HG03439 (cell line): ENCODE results near the gene RNPEP.
A peak's percentile ranks its signal among the peaks of the same experiment; 100 is the strongest.
"Not testable (repeated sequence)": the region's sequence is repeated elsewhere in the genome, so short reads cannot be mapped to it uniquely, and the experiment has no call there.

ENCODE experiments used
- ATAC-seq: cut with Tn5 transposase; IDR thresholded peaks from one replicate; pipeline ENCODE4 v1.9.1; 2021; ENCODE audit warnings: mild to moderate bottlenecking, moderate library complexity; ENCODE audit not compliant: unreplicated experiment

The RNPEP gene

DNA sequence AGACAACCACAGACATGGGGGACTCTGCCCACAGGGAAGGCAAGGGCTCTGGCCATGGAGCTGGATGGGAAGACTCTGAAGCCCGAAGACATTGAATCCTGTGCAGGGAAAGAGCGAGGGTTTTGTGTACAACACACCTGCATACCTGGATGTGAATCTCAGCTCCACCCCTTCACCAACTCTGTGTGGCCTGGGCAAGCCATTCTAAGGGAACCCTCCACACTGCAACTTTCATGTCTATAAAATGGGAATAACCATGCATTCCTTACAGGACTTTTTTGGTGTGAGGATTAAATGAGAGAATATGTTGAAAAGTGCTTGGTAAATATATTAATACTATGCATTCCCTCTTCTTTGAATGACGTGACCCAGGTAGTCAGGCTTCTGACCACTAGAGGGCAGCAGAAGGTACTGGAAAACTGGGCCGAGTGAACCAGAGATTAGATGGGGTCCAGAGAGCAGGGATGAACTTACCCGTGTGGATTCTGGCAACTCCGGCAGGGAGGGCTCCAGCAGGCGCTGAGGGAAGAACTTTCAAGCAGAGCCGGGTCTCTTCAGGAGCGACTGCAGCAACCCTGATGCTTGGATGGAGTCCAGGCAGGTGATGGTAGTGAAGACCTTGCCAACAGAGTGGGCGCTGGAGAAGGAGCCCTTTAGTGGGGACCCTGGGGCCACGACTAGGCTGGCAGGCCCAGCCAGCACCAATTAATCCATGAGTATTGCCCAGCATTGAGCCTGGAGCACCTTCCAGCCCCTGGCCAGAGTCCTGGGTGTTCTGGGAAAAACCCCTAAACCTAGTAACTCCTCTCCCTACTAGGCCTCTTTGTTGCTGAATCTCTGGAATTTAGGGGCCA, 27.1 kb downstream of the RNPEP start:
- no peak for ATAC-seq

DNA sequence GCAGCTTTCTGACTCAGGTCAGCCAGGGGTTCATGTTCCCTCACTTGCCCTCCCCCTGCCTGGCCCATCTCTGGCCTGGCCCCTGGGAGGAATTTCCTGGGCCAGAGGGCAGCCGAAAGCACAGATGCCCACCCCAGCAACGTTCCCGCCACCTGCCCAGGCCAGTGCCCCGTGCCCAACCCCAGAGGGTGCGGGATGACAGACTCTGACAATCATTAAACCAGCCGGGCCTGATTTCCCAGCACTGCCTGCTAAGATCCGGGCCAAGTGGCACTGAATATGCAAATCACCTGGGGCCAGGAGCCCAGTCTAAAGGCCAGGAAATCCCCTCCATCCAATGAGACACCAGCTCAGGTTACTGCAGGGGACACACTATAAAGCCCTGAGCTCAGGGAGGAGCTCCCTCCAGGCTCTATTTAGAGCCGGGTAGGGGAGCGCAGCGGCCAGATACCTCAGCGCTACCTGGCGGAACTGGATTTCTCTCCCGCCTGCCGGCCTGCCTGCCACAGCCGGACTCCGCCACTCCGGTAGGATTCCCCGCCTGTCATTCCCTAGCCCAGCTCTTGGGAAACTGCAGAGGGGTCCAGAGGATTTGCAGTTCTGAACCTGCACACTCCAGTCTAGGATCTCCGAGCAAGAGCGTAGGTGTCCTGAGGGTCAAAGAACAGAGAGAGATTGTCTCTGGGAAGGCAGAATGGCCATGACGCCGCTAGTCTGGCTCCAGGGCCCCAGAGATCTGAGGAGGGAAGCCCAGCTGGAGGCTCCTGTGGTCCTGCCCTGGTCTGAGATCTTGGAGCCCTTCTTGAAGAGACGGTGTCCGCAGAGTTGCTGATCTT, 27.9 kb downstream of the RNPEP start, which contains the start of gene ELF3:
ELF3 (plus strand) TSS at position 408 of the 836 bp plus-strand sequence. CDS start 550 bp downstream, outside the sequence.
- peak; percentile 73 for ATAC-seq

DNA sequence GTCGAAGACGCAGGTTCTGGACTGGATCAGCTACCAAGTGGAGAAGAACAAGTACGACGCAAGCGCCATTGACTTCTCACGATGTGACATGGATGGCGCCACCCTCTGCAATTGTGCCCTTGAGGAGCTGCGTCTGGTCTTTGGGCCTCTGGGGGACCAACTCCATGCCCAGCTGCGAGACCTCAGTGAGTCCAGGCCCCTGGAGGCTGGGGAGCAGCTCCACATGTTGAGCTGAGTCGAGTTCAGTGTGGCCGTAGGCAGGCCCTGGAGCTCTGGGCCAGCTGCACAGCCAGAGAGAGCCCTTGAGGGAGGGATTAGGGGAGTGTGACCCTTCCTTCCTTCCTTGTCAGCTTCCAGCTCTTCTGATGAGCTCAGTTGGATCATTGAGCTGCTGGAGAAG, 29.5 kb downstream of the RNPEP start:
- no peak for ATAC-seq

DNA sequence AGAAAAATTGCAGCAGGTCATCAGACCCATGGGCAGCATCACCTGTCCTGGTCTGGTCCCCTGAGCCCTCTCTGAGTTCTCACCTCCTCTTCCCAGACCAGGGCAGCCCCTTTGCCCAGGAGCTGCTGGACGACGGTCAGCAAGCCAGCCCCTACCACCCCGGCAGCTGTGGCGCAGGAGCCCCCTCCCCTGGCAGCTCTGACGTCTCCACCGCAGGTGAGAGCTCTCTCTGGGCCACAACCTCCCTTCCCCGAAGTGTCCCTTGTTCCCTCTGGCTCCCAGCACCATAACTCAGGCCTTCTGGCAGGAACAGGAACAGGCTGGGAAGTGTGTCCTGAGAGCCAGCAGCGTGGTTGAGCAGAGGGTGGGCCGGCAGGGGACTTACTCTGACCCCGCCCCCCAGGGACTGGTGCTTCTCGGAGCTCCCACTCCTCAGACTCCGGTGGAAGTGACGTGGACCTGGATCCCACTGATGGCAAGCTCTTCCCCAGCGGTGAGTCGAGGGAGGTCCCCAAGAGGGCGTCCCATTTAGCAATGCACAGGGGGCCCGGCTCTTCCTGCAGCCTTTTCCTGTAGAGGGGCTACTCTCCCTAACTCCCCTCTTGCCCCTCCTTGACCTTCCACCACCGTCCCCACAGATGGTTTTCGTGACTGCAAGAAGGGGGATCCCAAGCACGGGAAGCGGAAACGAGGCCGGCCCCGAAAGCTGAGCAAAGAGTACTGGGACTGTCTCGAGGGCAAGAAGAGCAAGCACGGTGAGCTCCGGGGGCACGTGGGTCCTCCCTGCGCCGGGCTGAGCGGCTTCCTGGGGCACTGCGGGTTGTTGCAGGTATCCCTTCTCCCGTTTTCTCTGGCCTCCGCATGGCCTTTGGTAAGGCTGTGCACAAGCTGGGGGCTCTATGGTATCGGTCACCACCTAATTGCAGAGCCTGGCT, 30.4 kb downstream of the RNPEP start:
- ATAC-seq = no peak

DNA sequence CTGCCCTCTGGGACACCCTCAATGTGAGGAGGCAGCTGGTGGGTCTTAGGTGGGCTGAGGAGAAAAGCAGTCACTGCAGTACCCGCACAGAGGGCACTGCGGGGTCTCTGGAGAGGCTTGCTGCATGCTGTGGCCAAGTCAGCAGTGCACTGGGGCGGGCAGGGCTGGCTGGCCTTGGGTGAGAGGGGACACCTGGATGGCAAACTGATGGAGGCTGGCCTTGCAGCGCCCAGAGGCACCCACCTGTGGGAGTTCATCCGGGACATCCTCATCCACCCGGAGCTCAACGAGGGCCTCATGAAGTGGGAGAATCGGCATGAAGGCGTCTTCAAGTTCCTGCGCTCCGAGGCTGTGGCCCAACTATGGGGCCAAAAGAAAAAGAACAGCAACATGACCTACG, 31.2 kb downstream of the RNPEP start:
- no peak for ATAC-seq

DNA sequence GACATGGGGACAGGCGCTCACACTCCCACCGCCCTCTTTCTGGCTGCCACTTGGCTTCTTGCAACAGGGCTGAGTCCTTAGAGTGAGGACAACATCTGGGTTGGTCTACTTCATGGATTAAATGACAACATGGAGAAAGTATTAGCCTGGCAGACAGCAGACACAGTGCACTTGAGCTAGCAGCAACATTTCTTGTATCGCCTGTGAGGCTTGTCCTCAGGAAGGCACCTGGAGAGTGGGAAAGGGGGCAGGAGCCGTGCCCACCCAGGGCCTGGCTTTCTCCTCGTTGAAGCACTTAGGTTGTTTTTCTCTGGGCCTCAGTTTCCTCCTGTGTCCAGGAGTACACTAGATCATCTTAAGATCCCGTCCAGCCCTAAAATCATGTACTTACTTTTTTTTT, 31.6 kb downstream of the RNPEP start:
- ATAC-seq = no peak

DNA sequence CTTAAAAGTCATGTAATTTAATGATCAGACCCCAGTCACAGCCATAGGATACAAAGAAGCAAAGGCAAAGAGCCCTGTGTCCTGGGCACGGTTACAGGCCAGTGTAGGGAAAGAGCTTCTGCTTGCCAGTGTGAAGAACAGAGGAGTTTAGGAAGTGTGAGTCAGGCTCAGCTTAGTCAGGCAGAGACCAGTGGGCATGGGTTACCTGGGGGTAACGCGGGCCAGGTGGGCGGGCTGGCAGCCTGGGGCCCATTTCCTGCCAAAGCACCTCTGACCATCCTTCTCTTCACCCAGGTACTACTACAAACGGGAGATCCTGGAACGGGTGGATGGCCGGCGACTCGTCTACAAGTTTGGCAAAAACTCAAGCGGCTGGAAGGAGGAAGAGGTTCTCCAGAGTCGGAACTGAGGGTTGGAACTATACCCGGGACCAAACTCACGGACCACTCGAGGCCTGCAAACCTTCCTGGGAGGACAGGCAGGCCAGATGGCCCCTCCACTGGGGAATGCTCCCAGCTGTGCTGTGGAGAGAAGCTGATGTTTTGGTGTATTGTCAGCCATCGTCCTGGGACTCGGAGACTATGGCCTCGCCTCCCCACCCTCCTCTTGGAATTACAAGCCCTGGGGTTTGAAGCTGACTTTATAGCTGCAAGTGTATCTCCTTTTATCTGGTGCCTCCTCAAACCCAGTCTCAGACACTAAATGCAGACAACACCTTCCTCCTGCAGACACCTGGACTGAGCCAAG, 32.6 kb downstream of the RNPEP start:
- ATAC-seq = no peak

DNA sequence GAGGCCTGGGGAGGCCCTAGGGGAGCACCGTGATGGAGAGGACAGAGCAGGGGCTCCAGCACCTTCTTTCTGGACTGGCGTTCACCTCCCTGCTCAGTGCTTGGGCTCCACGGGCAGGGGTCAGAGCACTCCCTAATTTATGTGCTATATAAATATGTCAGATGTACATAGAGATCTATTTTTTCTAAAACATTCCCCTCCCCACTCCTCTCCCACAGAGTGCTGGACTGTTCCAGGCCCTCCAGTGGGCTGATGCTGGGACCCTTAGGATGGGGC, 33.2 kb downstream of the RNPEP start:
- no peak for ATAC-seq

DNA sequence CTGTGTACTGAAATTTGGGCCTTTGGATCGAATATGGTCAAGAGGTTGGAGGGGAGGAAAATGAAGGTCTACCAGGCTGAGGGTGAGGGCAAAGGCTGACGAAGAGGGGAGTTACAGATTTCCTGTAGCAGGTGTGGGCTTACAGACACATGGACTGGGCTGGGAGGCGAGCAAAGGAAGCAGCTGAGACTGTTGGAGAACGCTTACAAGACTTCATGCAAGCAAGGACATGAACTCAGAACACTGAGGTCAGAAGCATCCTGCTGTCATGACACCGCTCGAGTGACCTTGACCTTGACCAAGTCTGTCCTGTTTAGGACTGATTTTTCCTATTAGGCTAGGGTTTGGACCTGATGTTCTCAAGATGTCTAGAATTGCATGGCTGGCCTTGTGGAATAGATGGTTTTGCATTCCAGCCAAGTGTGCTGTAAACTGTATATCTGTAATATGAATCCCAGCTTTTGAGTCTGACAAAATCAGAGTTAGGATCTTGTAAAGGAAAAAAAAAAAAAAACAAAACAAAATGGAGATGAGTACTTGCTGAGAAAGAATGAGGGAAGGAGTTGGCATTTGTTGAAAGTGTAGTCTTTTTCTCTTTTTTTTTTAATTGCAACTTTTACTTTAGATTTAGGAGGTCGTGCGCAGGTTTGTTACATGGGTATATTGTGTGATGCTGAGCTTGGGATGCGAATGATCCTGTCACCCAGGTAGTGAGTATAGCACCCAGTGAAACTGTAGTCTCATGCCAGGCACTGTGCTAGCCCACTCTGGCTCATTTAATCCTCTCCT, 33.8 kb downstream of the RNPEP start:
- ATAC-seq = no peak

DNA sequence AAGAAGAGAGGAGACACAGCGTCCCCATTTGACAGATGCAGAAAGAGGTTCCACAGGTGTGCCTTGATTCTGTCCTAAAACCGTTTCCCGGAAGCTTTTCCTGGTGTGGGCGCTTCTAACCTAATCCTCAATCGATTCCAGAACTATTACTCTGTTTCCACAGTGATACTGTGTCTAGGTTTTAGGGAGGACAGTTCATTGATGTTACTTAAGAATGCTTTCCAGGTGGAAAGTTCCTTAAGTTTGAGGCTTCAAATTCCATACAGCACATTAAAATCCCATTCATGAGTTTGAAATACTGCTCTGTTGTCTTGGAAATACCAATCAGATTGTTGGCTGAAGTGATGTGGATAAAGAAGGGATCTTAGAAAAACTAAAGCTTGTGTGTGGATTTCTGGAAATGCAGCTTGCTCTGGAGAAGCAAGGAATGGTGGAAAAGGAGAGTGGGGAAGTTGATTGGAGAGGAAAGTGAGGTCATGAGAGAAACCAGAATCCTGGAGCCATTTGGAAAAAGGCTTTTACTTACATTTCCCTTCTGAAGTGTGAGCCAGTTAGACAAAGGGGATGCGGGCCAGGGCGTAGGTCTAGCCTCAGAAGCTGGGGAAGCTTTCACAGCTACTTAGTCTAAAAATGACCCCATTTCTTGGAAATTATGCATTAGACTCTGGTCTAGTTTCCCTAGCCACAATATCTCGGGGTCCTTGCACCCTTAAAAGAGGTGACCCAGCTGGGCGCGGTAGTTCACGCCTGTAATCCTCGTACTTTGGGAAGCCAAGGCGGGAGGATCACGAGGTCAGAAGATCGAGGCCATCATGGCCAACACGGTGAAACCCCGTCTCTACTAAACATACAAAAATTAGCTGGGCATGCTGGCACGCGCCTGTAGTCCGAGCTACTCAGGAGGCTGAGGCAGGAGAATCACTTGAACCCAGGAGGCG, 34.6 kb downstream of the RNPEP start:
- no peak for ATAC-seq

DNA sequence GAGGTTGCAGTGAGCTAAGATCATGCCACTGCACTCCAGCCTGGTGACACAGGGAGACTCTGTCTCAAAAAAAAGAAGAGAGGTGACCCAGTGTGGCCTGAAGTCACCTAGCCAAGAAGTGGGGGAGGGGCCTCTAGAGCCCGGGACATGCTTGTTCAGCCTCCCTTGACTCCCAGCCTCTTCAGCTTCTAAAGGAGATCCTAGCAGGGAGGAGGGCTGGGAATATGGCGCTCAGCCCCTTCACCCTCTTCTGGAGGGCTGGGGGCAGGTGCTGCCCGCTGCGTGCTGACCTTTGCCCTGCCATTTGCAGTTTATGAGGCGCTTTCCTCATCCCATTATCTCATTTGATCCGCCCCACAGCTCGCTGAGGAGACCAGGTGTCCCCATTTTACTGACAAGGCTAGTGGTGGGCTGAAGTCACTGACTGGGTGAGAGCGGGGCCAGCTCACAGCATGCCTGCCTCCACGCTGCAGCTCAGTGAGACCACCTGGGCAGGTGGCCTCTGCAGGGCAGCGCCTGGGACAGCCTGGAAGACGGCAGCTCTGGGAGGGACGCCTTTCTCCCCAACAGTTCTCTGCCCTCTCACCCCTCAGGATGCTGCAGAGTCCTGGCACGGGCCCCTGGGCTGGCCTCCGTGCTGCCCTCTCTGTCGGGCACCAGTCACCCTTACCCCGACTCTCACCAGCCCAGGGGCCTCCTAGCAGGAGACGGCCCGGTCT, 35.5 kb downstream of the RNPEP start:
- ATAC-seq = no peak

DNA sequence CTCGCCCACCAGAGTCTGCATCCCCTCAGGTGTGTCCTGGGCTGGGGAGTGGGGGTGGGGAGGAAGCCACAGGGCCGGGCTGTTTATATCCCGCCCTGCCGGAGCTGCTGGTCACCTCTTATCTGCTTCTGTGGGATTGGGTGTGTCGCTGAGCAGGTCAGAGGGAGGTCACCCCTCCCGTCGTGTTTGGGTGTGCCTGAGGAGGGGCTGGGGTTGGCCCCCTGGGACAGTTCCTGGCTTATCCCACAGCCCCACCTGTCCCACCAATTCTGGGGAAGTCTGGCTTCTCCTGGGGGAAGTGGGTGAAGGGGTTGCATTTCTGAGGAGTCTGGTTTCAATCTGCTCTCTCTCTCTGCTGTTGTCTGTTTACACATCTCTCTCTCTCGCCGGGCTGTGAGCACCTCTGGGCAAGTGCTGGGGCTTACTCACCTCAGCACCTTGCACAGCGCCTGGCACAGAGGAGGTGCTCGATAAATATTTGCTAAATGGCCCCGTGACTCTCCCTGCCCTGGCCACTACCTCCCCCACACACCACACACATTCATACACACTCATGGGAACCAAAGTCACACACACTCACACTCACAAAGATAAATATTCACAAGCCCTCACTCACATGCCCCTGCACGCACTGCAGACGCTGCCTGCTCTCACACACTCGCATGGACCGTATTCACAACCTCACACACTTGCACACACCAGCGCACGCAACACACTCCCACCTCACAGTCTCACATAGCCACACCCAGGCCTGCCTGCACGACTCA, 36.2 kb downstream of the RNPEP start:
- no peak for ATAC-seq

DNA sequence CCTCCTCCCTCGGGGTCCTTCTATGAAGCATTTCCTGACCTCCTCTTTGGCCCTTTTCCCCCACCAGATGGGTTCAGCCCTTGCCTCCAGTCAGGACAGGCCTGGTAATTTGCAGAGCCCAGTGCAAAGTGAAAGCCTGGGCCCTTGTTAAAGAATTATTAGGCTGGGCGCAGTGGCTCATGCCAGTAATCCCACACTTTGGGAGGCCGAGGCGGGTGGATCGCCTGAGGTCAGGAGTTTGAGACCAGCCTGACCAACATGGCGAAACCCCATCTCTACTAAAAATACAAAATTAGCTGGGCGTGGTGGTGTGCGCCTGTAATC, 36.7 kb downstream of the RNPEP start:
- ATAC-seq = not testable (repeated sequence)

DNA sequence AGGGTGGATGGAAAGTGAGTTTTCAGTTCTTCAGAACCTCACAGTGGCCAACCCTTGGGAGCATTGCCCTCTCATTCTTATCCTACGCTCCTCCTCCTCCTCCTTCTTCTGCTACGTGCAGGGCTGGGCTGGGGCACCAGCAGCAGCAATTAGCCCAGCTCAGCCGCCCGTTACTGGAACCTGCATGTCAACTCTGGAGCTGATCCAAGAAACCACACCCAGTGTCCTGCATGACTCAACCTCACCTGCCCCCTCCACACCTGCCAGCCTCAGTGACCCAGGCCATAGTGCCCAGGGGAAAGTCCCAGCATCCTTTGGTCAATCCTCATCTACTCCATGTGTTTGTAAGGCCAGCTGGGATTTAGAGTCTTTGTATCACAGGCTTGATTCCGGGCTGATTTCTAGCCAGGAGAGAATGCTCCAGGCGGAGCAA, 40.6 kb downstream of the RNPEP start:
- no peak for ATAC-seq

DNA sequence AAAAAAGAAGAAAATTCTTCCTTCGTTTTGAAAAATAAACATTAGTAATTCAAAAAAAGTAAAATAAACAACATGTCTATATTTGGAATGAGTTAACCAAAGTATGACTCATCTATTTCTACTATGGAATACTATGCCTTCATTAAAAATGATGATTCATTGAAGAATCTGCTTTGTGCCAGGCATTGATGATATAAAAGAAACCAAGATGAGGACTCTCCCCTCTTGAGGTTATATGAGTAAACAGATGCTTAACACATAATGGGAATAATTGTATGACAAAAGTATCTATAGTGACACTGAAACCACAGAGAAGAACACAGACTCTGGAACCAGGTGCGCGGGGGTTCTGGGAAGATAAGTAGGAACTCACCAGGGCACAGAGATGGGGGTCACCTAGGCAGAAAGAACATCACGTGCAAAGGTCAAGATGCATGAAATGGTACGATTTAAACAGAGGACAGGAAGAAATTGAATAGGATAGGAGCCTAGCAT, 46.8 kb downstream of the RNPEP start:
- no peak for ATAC-seq

DNA sequence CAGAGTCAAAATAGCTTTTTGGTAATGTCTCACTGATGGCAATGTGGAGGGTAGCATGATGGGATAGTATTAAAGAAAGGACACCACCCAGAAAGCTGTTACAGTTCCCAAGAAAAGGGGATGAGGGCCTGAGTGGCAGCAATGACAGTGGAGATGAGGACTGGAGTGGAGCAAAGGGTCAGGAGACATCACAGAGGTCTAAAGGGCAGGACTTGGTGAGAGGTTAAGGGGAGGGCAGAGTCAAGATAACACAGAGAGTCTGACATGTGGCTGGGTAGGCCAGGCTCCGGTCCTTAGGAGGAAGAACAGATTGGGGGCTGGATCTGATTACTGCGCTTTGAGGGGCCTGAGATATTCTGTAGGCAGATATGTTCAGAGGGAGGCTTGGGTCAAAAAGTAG, 47.3 kb downstream of the RNPEP start:
- ATAC-seq = no peak

DNA sequence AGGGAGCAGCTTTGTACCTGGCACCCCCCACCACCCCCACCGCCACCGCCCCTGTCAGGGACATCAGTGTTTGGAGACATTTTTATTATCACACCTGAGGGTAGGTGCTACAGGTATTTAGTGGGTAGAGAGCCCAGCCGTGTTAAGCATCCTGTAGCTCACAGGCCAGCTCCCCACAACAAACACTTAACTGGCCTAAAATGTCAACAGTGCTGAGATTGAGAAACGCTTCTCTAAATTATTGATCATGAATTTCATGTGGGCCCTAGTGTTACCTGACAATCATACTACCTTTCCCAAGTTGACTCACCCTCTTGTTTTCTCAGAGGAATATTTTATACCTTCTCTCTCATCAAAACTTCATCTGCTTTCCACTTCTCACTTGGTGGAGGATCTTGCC, 49.3 kb downstream of the RNPEP start:
- no peak for ATAC-seq
